ENCODE results near the gene LBR.

LBR gene

DNA sequence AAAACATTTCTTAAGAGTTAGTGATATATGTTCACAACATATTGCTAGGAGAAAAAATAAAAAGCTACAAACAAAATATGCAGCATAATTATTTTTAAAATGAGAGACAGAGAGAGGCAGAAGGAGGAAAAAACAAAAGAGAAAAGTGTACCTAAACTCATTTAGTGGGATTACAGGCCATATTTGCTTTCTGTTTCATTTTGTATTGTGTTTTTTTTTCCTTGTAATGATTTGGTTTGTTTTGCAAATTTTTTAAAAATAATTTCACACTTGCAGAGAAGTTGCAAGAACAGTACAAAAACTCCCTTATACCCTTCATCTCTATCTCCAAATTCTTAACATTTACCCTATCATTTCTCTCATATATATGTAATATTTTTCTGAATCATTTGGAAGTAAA, 65.0 kb downstream of the LBR start:
- Histone ChIP-seq H3K9me3 (ENCODE audit: insufficient read depth, low read depth, low read length) (no peaks in the 10 kb centered on the region), H3K4me1 (ENCODE audit: insufficient read depth, low read length, poor library complexity, severe bottlenecking) (no peaks in the 10 kb centered on the region), H4K20me1 (ENCODE audit: insufficient read depth, low read length, poor library complexity, severe bottlenecking) (no peaks in the 10 kb centered on the region), H3K27me3 (ENCODE audit: insufficient read depth, low read length, poor library complexity, severe bottlenecking) (no peaks in the 10 kb centered on the region), H3K9me2 (replicated peaks; ENCODE audit: low read depth, low read length) (no peaks in the 10 kb centered on the region), H3F3A (ENCODE audit: low read depth) (no peaks in the 10 kb centered on the region), H3K9ac (ENCODE audit: low read depth, low read length, poor library complexity, severe bottlenecking) (no peak overlapping the region), H3K79me2 (ENCODE audit: insufficient read depth, low read length) (no peaks in the 10 kb centered on the region), H3K4me3 (ENCODE audit: low read length, poor library complexity, severe bottlenecking) (no peak overlapping the region), H3K36me3 (ENCODE audit: insufficient read depth, low read length) (no peaks in the 10 kb centered on the region), H3K4me2 (ENCODE audit: low read depth, low read length, poor library complexity, severe bottlenecking) (peak overlapping the region; percentile 4), H2AFZ (ENCODE audit: low read length) (peak overlapping the region; percentile 72; the same call in 1 of the 2 replicates)
- TF ChIP-seq EZH2phosphoT487 (IDR thresholded peaks at IDR 0.05; ENCODE audit: borderline replicate concordance), result no peak
- TF ChIP-seq CTCF (conservative IDR thresholded peaks at IDR 0.05; ENCODE audit: low read length), result no peak

GRCh38 chr1:225361176-225361575, 66.7 kb downstream of the LBR start:
- H3K27me3 ChIP-seq (ENCODE audit: insufficient read depth, low read length, poor library complexity, severe bottlenecking), result no peaks in the 10 kb centered on the region
- H2AFZ ChIP-seq (ENCODE audit: low read length), result peak overlapping the region; percentile 13; the same call in 1 of the 2 replicates
- no peak overlapping the region for H3K9ac ChIP-seq (ENCODE audit: low read depth, low read length, poor library complexity, severe bottlenecking)
- H3K4me1 ChIP-seq (ENCODE audit: insufficient read depth, low read length, poor library complexity, severe bottlenecking), result no peaks in the 10 kb centered on the region
- no peaks in the 10 kb centered on the region for H3F3A ChIP-seq (ENCODE audit: low read depth)
- no peaks in the 10 kb centered on the region for H3K36me3 ChIP-seq (ENCODE audit: insufficient read depth, low read length)
- no peaks in the 10 kb centered on the region for H3K9me3 ChIP-seq (ENCODE audit: insufficient read depth, low read depth, low read length)
- no peaks in the 10 kb centered on the region for H3K79me2 ChIP-seq (ENCODE audit: insufficient read depth, low read length)
- no peak for TF ChIP-seq EZH2phosphoT487 (IDR thresholded peaks at IDR 0.05; ENCODE audit: borderline replicate concordance)
- TF ChIP-seq CTCF (conservative IDR thresholded peaks at IDR 0.05; ENCODE audit: low read length), result no peak
- H3K9me2 ChIP-seq (replicated peaks; ENCODE audit: low read depth, low read length), result no peaks in the 10 kb centered on the region
- no peak overlapping the region for H3K4me2 ChIP-seq (ENCODE audit: low read depth, low read length, poor library complexity, severe bottlenecking)
- H4K20me1 ChIP-seq (ENCODE audit: insufficient read depth, low read length, poor library complexity, severe bottlenecking), result no peaks in the 10 kb centered on the region
- no peak overlapping the region for H3K4me3 ChIP-seq (ENCODE audit: low read length, poor library complexity, severe bottlenecking)

GRCh38 chr1:225360119-225360518, 67.7 kb downstream of the LBR start:
- no peaks in the 10 kb centered on the region for H3K36me3 ChIP-seq (ENCODE audit: insufficient read depth, low read length)
- H3K4me3 ChIP-seq (ENCODE audit: low read length, poor library complexity, severe bottlenecking), result no peak overlapping the region
- no peaks in the 10 kb centered on the region for H3K4me1 ChIP-seq (ENCODE audit: insufficient read depth, low read length, poor library complexity, severe bottlenecking)
- H2AFZ ChIP-seq (ENCODE audit: low read length), result no peak overlapping the region
- no peaks in the 10 kb centered on the region for H3F3A ChIP-seq (ENCODE audit: low read depth)
- no peak overlapping the region for H3K4me2 ChIP-seq (ENCODE audit: low read depth, low read length, poor library complexity, severe bottlenecking)
- no peak for TF ChIP-seq CTCF (conservative IDR thresholded peaks at IDR 0.05; ENCODE audit: low read length)
- no peak for TF ChIP-seq EZH2phosphoT487 (IDR thresholded peaks at IDR 0.05; ENCODE audit: borderline replicate concordance)
- H3K27me3 ChIP-seq (ENCODE audit: insufficient read depth, low read length, poor library complexity, severe bottlenecking), result no peaks in the 10 kb centered on the region
- no peak overlapping the region for H3K9ac ChIP-seq (ENCODE audit: low read depth, low read length, poor library complexity, severe bottlenecking)
- no peaks in the 10 kb centered on the region for H3K79me2 ChIP-seq (ENCODE audit: insufficient read depth, low read length)
- H3K9me3 ChIP-seq (ENCODE audit: insufficient read depth, low read depth, low read length), result no peaks in the 10 kb centered on the region
- H4K20me1 ChIP-seq (ENCODE audit: insufficient read depth, low read length, poor library complexity, severe bottlenecking), result no peaks in the 10 kb centered on the region
- H3K9me2 ChIP-seq (replicated peaks; ENCODE audit: low read depth, low read length), result no peaks in the 10 kb centered on the region
